GM23338 (cell line): ENCODE data around the gene PPFIBP2. TPM values are rescaled to one million over a fixed set of nuclear protein-coding genes. Genes with fewer than 3 reads are reported as not detected.

Experiments used
- ATAC-seq: fragments of 200-7000 bp; cut with Tn5 transposase; 3 replicates; pipeline ENCODE4 v1.9.1; 2020
- DNase-seq: peaks from one replicate; pipeline ENCODE4 v3.0.0-alpha.2; 2015; ENCODE audit warnings: low spot score
- H2AFZ ChIP-seq: fragments of 200-600 bp; sonication (generic); 2 replicates; pipeline ENCODE4 v1.8.0; 2016; ENCODE audit warnings: antibody characterized with exemption, mild to moderate bottlenecking, moderate library complexity
- H3F3A ChIP-seq: fragments of 200-600 bp; sonication (generic); replicated peaks from 2 replicates; pipeline ENCODE4 v1.8.0; 2017; ENCODE audit warnings: antibody characterized with exemption, mixed run types, low read depth
- H3K27ac ChIP-seq: fragments of 200-600 bp; sonication (generic); 2 replicates; pipeline ENCODE4 v1.6.1; 2016; ENCODE audit warnings: low read depth
- H3K27me3 ChIP-seq: fragments of 200-600 bp; sonication (generic); 2 replicates; pipeline ENCODE4 v1.8.0; 2016; ENCODE audit warnings: mild to moderate bottlenecking, mixed run types, moderate library complexity; ENCODE audit not compliant: insufficient read depth
- H3K36me3 ChIP-seq: fragments of 200-600 bp; sonication (generic); 2 replicates; pipeline ENCODE4 v1.8.0; 2016; ENCODE audit warnings: mild to moderate bottlenecking; ENCODE audit not compliant: insufficient read depth
- H3K4me1 ChIP-seq: fragments of 200-600 bp; sonication (generic); 2 replicates; pipeline ENCODE4 v1.8.0; 2016; ENCODE audit warnings: mild to moderate bottlenecking, moderate library complexity; ENCODE audit not compliant: insufficient read depth
- H3K4me2 ChIP-seq: fragments of 200-600 bp; sonication (generic); 2 replicates; pipeline ENCODE4 v1.7.1; 2017; ENCODE audit warnings: mixed run types
- H3K4me3 ChIP-seq: fragments of 200-600 bp; sonication (generic); 2 replicates; pipeline ENCODE4 v1.6.1; 2016; ENCODE audit warnings: mixed run types
- H3K79me2 ChIP-seq: fragments of 200-600 bp; sonication (generic); replicated peaks from 2 replicates; pipeline ENCODE4 v1.8.0; 2017; ENCODE audit warnings: mild to moderate bottlenecking; ENCODE audit not compliant: insufficient read depth
- H3K9me2 ChIP-seq: fragments of 200-600 bp; sonication (generic); 2 replicates; pipeline ENCODE4 v1.8.0; 2017; ENCODE audit not compliant: insufficient read depth
- H4K20me1 ChIP-seq: fragments of 200-600 bp; sonication (generic); replicated peaks from 2 replicates; pipeline ENCODE4 v1.8.0; 2017; ENCODE audit warnings: mild to moderate bottlenecking; ENCODE audit not compliant: insufficient read depth
- H3K27ac Mint-ChIP-seq: 2 replicates; pipeline ENCODE4 v1.8.0; 2020; ENCODE audit warnings: inconsistent platforms, mild to moderate bottlenecking, moderate library complexity, mixed read lengths
- H3K27me3 Mint-ChIP-seq: 3 replicates; pipeline ENCODE4 v1.8.0; 2022; ENCODE audit warnings: low read depth, mild to moderate bottlenecking, moderate library complexity, mixed read lengths, inconsistent platforms; ENCODE audit not compliant: insufficient read depth, poor library complexity
- H3K36me3 Mint-ChIP-seq: 3 replicates; pipeline ENCODE4 v1.8.0; 2021; ENCODE audit warnings: low read depth, mild to moderate bottlenecking, inconsistent platforms, moderate library complexity, mixed read lengths
- H3K4me1 Mint-ChIP-seq: 3 replicates; pipeline ENCODE4 v1.8.0; 2020; ENCODE audit warnings: mild to moderate bottlenecking, inconsistent platforms, mixed read lengths
- H3K4me3 Mint-ChIP-seq: 3 replicates; pipeline ENCODE4 v1.8.0; 2021; ENCODE audit warnings: moderate library complexity, mild to moderate bottlenecking, inconsistent platforms, mixed read lengths
- H3K9me3 Mint-ChIP-seq: 3 replicates; pipeline ENCODE4 v1.8.0; 2020; ENCODE audit warnings: moderate library complexity, mild to moderate bottlenecking, inconsistent platforms, mixed read lengths
- CREB1 ChIP-seq: fragments of 250-450 bp; sonication (Bioruptor Pico); IDR thresholded peaks from 2 replicates; pipeline ENCODE4 v1.5.0; 2020; ENCODE audit warnings: low read depth, mild to moderate bottlenecking, moderate library complexity
- POLR2AphosphoS5 ChIP-seq: IDR thresholded peaks from 2 replicates; pipeline ENCODE4 v1.6.1; 2016; ENCODE audit warnings: antibody characterized with exemption, low read depth
- ZNF114 ChIP-seq: fragments of 250-450 bp; sonication (Bioruptor Pico); IDR thresholded peaks from 2 replicates; pipeline ENCODE4 v1.5.0; 2020; ENCODE audit warnings: mild to moderate bottlenecking, moderate library complexity
- ZNF331 ChIP-seq: fragments of 250-450 bp; sonication (Bioruptor Pico); IDR thresholded peaks from 2 replicates; pipeline ENCODE4 v1.5.0; 2020; ENCODE audit warnings: low read depth, mild to moderate bottlenecking, moderate library complexity
- polyA plus RNA-seq: library from polyadenylated mRNA; unstranded; fragments of >200 nt; fragmentation: Nextera tagmentation; extraction: Ambion mirVana; gene quantifications from 2 replicates; pipeline ENCODE4 v1.2.1, GENCODE V29; 2016
- total RNA-seq: library from RNA; depleted of rRNA; stranded (reverse); fragments of >200 nt; shearing (Covaris generic); gene quantifications from 2 replicates; pipeline ENCODE4 v1.2.3, GENCODE V29; 2014
- TF ChIP-seq, protein P1 (sequence below): IDR thresholded peaks from one replicate; pipeline ENCODE4 v1.6.1; 2018; ENCODE audit warnings: antibody characterized with exemption; ENCODE audit not compliant: unreplicated experiment
- TF ChIP-seq, protein P2 (sequence below), 2 experiments: fragments of 200-600 bp in 1 of 2; sonication (generic) in 1 of 2; conservative IDR thresholded peaks; 2 replicates each; pipeline versions ENCODE4 v1.5.1 to v1.6.1; 2016 to 2017; ENCODE audit warnings: antibody characterized with exemption in 2 of 2, low read depth in 2 of 2, mild to moderate bottlenecking in 2 of 2, moderate library complexity in 1 of 2
- TF ChIP-seq, protein P3 (sequence below): IDR thresholded peaks from 2 replicates; pipeline ENCODE4 v1.6.1; 2016; ENCODE audit warnings: antibody characterized with exemption

The PPFIBP2 gene
- total and polyA plus RNA-seq, 2 experiments from 2014 or later: 7.1 to 14.8 TPM

DNA sequence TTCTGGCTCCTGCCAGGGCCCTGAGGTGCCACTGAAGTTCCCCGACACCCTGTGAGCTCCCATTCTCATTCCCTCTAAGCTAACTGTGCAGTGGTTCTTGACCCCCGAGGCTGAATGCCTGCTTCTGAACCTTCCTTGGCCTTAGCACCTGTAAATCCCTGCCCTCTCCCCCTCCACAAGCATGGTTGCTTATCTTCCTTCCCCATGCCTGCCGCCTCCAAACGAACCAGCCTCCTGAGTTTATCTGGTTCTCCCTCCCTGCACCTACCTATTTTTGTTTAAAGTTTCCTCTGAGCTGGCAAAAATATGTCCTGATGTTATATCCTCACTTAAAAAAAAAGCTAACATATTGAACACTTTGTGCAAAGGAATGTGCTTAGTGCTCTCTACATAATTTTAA, 33.9 kb downstream of the PPFIBP2 start:
- H3K36me3 ChIP-seq: no peaks in the 10 kb centered on the region
- no peak overlapping the region for H2AFZ ChIP-seq
- H3K9me2 ChIP-seq: no peaks in the 10 kb centered on the region
- Mint-ChIP-seq H3K4me1 (peaks cover 22% of the 10 kb centered on the region), H3K9me3 (no peaks in the 10 kb centered on the region), H3K27ac (no peak overlapping the region), H3K27me3 (peaks cover 5% of the 10 kb centered on the region), H3K36me3 (no peaks in the 10 kb centered on the region), H3K4me3 (no peak overlapping the region)
- H3K4me1 ChIP-seq: peaks cover 10% of the 10 kb centered on the region; the same call in 1 of the 2 replicates
- no peaks in the 10 kb centered on the region for H4K20me1 ChIP-seq
- H3K79me2 ChIP-seq: no peaks in the 10 kb centered on the region
- no peak overlapping the region for H3K4me2 ChIP-seq
- H3K4me3 ChIP-seq: no peak overlapping the region
- TF ChIP-seq ZNF331 (CRISPR knock-in tag) (no peak), POLR2AphosphoS5 (no peak)
- TF ChIP-seq, protein P1, sequence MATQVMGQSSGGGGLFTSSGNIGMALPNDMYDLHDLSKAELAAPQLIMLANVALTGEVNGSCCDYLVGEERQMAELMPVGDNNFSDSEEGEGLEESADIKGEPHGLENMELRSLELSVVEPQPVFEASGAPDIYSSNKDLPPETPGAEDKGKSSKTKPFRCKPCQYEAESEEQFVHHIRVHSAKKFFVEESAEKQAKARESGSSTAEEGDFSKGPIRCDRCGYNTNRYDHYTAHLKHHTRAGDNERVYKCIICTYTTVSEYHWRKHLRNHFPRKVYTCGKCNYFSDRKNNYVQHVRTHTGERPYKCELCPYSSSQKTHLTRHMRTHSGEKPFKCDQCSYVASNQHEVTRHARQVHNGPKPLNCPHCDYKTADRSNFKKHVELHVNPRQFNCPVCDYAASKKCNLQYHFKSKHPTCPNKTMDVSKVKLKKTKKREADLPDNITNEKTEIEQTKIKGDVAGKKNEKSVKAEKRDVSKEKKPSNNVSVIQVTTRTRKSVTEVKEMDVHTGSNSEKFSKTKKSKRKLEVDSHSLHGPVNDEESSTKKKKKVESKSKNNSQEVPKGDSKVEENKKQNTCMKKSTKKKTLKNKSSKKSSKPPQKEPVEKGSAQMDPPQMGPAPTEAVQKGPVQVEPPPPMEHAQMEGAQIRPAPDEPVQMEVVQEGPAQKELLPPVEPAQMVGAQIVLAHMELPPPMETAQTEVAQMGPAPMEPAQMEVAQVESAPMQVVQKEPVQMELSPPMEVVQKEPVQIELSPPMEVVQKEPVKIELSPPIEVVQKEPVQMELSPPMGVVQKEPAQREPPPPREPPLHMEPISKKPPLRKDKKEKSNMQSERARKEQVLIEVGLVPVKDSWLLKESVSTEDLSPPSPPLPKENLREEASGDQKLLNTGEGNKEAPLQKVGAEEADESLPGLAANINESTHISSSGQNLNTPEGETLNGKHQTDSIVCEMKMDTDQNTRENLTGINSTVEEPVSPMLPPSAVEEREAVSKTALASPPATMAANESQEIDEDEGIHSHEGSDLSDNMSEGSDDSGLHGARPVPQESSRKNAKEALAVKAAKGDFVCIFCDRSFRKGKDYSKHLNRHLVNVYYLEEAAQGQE: no peak
- no peaks in the 10 kb centered on the region for H3K27me3 ChIP-seq
- H3F3A ChIP-seq: no peaks in the 10 kb centered on the region
- H3K27ac ChIP-seq: 0 out of 2 replicates have a peak overlapping the region, but pooled peaks have one; percentile 45
- no peak for ATAC-seq
- no peak for DNase-seq

DNA sequence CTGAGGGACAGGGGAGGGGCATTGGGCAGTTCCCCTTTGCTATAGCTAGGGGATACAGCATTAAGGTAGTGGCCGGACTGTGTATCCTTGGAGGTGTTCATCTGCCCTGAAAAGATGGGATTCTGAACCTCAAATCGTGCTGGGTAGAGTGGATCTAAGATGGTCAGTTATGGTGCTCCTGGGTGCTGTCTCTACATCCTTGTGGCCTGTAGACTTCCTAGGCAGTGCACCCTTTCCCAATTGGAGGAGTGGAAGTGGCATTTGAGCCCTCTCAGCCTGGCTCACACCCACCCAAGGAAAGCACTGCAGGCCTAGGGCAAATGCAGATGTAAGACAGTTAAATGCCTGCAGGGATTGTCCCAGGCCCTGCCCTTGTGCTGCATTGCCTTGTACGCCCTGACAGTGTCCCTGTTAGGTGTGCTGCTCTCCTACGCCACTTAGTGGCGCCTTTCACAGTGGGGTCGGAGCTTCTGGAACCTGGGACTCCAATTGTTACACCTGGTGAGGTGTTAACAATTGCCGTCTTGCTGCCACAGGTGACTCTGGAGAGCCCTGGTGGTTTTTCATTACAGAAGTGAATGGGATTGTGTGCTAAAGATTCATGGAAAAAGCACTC, 35.0 kb downstream of the PPFIBP2 start:
- H3K27me3 ChIP-seq: no peaks in the 10 kb centered on the region
- ATAC-seq: peak; percentile 99
- H3F3A ChIP-seq: no peaks in the 10 kb centered on the region
- no peak overlapping the region for H3K4me3 Mint-ChIP-seq
- no peaks in the 10 kb centered on the region for H4K20me1 ChIP-seq
- no peaks in the 10 kb centered on the region for H3K79me2 ChIP-seq
- H3K36me3 ChIP-seq: no peaks in the 10 kb centered on the region
- H3K4me1 Mint-ChIP-seq: peaks cover 22% of the 10 kb centered on the region
- H3K4me2 ChIP-seq: no peak overlapping the region
- H3K9me3 Mint-ChIP-seq: no peaks in the 10 kb centered on the region
- no peak overlapping the region for H3K4me3 ChIP-seq
- H3K36me3 Mint-ChIP-seq: no peaks in the 10 kb centered on the region
- H3K9me2 ChIP-seq: no peaks in the 10 kb centered on the region
- H3K27ac ChIP-seq: no peak overlapping the region
- peaks cover 10% of the 10 kb centered on the region; the same call in 1 of the 2 replicates for H3K4me1 ChIP-seq
- no peak overlapping the region for H2AFZ ChIP-seq
- DNase-seq: peak; percentile 87
- H3K27ac Mint-ChIP-seq: 0 out of 2 replicates have a peak overlapping the region, but pooled peaks have one; percentile 60
- H3K27me3 Mint-ChIP-seq: peaks cover 5% of the 10 kb centered on the region
- TF ChIP-seq POLR2AphosphoS5 (no peak), ZNF114 (CRISPR knock-in tag) (no peak), CREB1 (CRISPR knock-in tag) (0 out of 2 replicates have a peak, but pooled peaks have one; percentile 8)
- TF ChIP-seq, protein P1: no peak
- TF ChIP-seq, protein P2, sequence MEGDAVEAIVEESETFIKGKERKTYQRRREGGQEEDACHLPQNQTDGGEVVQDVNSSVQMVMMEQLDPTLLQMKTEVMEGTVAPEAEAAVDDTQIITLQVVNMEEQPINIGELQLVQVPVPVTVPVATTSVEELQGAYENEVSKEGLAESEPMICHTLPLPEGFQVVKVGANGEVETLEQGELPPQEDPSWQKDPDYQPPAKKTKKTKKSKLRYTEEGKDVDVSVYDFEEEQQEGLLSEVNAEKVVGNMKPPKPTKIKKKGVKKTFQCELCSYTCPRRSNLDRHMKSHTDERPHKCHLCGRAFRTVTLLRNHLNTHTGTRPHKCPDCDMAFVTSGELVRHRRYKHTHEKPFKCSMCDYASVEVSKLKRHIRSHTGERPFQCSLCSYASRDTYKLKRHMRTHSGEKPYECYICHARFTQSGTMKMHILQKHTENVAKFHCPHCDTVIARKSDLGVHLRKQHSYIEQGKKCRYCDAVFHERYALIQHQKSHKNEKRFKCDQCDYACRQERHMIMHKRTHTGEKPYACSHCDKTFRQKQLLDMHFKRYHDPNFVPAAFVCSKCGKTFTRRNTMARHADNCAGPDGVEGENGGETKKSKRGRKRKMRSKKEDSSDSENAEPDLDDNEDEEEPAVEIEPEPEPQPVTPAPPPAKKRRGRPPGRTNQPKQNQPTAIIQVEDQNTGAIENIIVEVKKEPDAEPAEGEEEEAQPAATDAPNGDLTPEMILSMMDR (conservative IDR thresholded peaks at IDR 0.05; ENCODE audit: low read depth in 2 of 2): peak; percentile 78 to 96
- TF ChIP-seq, protein P3, sequence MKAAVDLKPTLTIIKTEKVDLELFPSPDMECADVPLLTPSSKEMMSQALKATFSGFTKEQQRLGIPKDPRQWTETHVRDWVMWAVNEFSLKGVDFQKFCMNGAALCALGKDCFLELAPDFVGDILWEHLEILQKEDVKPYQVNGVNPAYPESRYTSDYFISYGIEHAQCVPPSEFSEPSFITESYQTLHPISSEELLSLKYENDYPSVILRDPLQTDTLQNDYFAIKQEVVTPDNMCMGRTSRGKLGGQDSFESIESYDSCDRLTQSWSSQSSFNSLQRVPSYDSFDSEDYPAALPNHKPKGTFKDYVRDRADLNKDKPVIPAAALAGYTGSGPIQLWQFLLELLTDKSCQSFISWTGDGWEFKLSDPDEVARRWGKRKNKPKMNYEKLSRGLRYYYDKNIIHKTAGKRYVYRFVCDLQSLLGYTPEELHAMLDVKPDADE: no peak
